ENCODE results near the gene PARD3B. TPM values are rescaled to one million over a fixed set of nuclear protein-coding genes. Genes with fewer than 3 reads are reported as not detected.

PARD3B gene
- total and polyA plus RNA-seq, 2 donors (not counting 1 experiment from before 2014, with no cell fraction given) = 7.4 to 20.6 TPM

GRCh38 chr2:205091411-205091810 is 546.1 kb downstream of the PARD3B start:
- H3K27me3 ChIP-seq (ENCODE audit: control insufficient read depth, insufficient read depth, low read length) = no peaks in the 10 kb centered on the region
- H3K27ac ChIP-seq (ENCODE audit: insufficient read depth, low read length) = no peak overlapping the region
- DNase-seq (ENCODE audit: low read depth in 2 of 2) = no peak
- H3K79me2 ChIP-seq (ENCODE audit: control insufficient read depth, insufficient read depth, low read length) = no peaks in the 10 kb centered on the region
- H3K4me2 ChIP-seq (ENCODE audit: extremely low read depth, insufficient read depth, low read length) = no peak overlapping the region
- H4K20me1 ChIP-seq (ENCODE audit: control insufficient read depth, extremely low read depth, insufficient read depth, low read length) = no peaks in the 10 kb centered on the region
- H3K9ac ChIP-seq (ENCODE audit: insufficient read depth, low read length) = no peak overlapping the region
- no peak overlapping the region for H3K4me3 ChIP-seq (replicated peaks in 1 of 4; ENCODE audit: control extremely low read depth in 1 of 4, insufficient read depth in 1 of 4, low read depth in 3 of 4, low read length in 4 of 4)
- no peak for TF ChIP-seq EZH2 (IDR thresholded peaks at IDR 0.05; ENCODE audit: low read length, missing control alignments)
- TF ChIP-seq CTCF (conservative IDR thresholded peaks at IDR 0.05 in 1 of 2, IDR thresholded peaks at IDR 0.05 in 1 of 2; ENCODE audit: low read depth in 1 of 2, low read length in 2 of 2) = no peak
- H3K4me1 ChIP-seq (ENCODE audit: control insufficient read depth, extremely low read depth, insufficient read depth, low read length) = no peaks in the 10 kb centered on the region
- H3K9me3 ChIP-seq (ENCODE audit: control insufficient read depth, insufficient read depth, low read depth, low read length) = no peaks in the 10 kb centered on the region
- H3K36me3 ChIP-seq (ENCODE audit: control insufficient read depth, insufficient read depth, low read length) = no peaks in the 10 kb centered on the region
- H2AFZ ChIP-seq (ENCODE audit: low read length) = no peak overlapping the region

- Histone ChIP-seq H3K36me3 (ENCODE audit: control insufficient read depth, insufficient read depth, low read length) (no peaks in the 10 kb centered on the region), H2AFZ (ENCODE audit: low read length) (no peak overlapping the region), H4K20me1 (ENCODE audit: control insufficient read depth, extremely low read depth, insufficient read depth, low read length) (no peaks in the 10 kb centered on the region), H3K4me1 (ENCODE audit: control insufficient read depth, extremely low read depth, insufficient read depth, low read length) (no peaks in the 10 kb centered on the region), H3K4me2 (ENCODE audit: extremely low read depth, insufficient read depth, low read length) (no peak overlapping the region), H3K27me3 (ENCODE audit: control insufficient read depth, insufficient read depth, low read length) (no peaks in the 10 kb centered on the region), H3K9me3 (ENCODE audit: control insufficient read depth, insufficient read depth, low read depth, low read length) (no peaks in the 10 kb centered on the region), H3K79me2 (ENCODE audit: control insufficient read depth, insufficient read depth, low read length) (no peaks in the 10 kb centered on the region), H3K9ac (ENCODE audit: insufficient read depth, low read length) (no peak overlapping the region), H3K4me3 (replicated peaks in 1 of 4; ENCODE audit: control extremely low read depth in 1 of 4, insufficient read depth in 1 of 4, low read depth in 3 of 4, low read length in 4 of 4) (no peak overlapping the region), H3K27ac (ENCODE audit: insufficient read depth, low read length) (no peak overlapping the region)
- no peak for DNase-seq (ENCODE audit: low read depth in 2 of 2)
- no peak for TF ChIP-seq CTCF (conservative IDR thresholded peaks at IDR 0.05 in 1 of 2, IDR thresholded peaks at IDR 0.05 in 1 of 2; ENCODE audit: low read depth in 1 of 2, low read length in 2 of 2)
- no peak for TF ChIP-seq EZH2 (IDR thresholded peaks at IDR 0.05; ENCODE audit: low read length, missing control alignments)
Measured at GRCh38 chr2:205094031-205094430, 548.8 kb downstream of the PARD3B start.

- no peaks in the 10 kb centered on the region for H4K20me1 ChIP-seq (ENCODE audit: control insufficient read depth, extremely low read depth, insufficient read depth, low read length)
- H3K9me3 ChIP-seq (ENCODE audit: control insufficient read depth, insufficient read depth, low read depth, low read length) = no peaks in the 10 kb centered on the region
- no peak overlapping the region for H3K4me2 ChIP-seq (ENCODE audit: extremely low read depth, insufficient read depth, low read length)
- no peak overlapping the region for H2AFZ ChIP-seq (ENCODE audit: low read length)
- H3K4me3 ChIP-seq (replicated peaks in 1 of 4; ENCODE audit: control extremely low read depth in 1 of 4, insufficient read depth in 1 of 4, low read depth in 3 of 4, low read length in 4 of 4) = no peak overlapping the region
- H3K27me3 ChIP-seq (ENCODE audit: control insufficient read depth, insufficient read depth, low read length) = no peaks in the 10 kb centered on the region
- no peak for TF ChIP-seq EZH2 (IDR thresholded peaks at IDR 0.05; ENCODE audit: low read length, missing control alignments)
- TF ChIP-seq CTCF (conservative IDR thresholded peaks at IDR 0.05 in 1 of 2, IDR thresholded peaks at IDR 0.05 in 1 of 2; ENCODE audit: low read depth in 1 of 2, low read length in 2 of 2) = no peak
- no peaks in the 10 kb centered on the region for H3K36me3 ChIP-seq (ENCODE audit: control insufficient read depth, insufficient read depth, low read length)
- no peaks in the 10 kb centered on the region for H3K4me1 ChIP-seq (ENCODE audit: control insufficient read depth, extremely low read depth, insufficient read depth, low read length)
- no peak overlapping the region for H3K27ac ChIP-seq (ENCODE audit: insufficient read depth, low read length)
- DNase-seq (ENCODE audit: low read depth in 2 of 2) = no peak
- no peak overlapping the region for H3K9ac ChIP-seq (ENCODE audit: insufficient read depth, low read length)
- no peaks in the 10 kb centered on the region for H3K79me2 ChIP-seq (ENCODE audit: control insufficient read depth, insufficient read depth, low read length)
Measured at GRCh38 chr2:205103699-205104098, 558.4 kb downstream of the PARD3B start.

Measured in fibroblast of lung (primary cell).